NCI-H2107 treated with DMSO at 0.1 percent for 48 hours (cell line): ENCODE measurements around the gene NDUFB3.
"Not testable (repeated sequence)": the region's sequence is repeated elsewhere in the genome, so short reads cannot be mapped to it uniquely, and the experiment has no call there.

Source experiments
- DNase-seq: peaks from one replicate; lab custom pipeline; 2025; ENCODE audit not compliant: unreplicated experiment; lab: John Stamatoyannopoulos, UW

NDUFB3 gene

DNA sequence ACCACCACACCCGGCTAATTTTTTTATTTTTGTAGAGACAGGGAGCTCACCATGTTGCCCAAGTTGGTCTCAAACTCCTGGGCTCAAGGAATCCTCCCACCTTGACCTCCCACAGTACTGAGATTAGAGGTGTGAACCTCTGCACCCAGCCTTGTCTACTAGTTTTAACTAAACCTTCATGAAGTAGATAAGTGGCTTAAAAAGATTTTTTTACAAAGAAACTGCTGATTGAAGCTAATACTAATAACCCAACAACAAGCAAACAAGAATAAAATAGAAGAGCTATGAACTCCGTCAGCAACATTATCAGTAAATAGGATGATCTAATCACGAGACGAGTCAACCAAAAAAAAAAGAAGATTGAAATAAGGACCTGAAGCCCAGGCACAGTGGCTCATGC, 18.8 kb downstream of the NDUFB3 start:
- DNase-seq = no peak

DNA sequence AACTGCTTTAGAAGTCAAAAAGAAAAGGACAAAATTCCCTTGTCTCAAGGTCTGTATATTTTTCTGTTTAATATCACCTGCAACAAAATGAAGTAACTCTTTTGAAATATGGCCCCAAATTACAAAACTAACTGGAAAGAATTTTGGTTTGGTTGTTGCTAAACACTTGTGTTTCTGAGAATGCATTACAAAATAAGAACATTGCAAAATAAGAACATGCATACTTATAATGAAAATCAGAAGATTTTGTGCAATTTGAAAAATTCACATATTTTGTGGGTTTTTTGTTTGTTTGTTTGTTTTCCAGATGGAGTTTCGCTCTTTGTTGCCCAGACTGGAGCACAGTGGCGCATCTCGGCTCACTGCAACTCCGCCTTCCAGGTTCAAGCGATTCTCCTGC, 21.8 kb downstream of the NDUFB3 start:
- DNase-seq = no peak

DNA sequence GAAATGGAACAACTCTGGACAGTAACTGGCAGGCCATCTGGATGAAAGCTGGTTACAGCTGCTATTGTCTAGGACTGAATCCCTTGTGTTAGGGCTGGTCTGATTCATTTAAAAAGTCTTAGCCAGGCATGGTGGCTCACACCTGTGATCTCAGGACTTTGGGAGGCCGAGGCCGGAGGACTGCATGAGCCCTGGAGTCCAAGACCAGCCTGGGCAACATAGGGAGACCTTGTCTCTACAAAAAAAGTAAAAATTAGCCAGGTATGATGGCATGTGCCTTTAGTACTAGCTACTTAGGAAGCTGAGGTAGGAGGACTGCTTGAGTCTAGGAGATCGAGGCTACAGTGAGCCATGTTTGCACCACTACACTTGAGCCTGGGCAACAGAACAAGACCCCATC, 28.7 kb downstream of the NDUFB3 start:
- no peak for DNase-seq

DNA sequence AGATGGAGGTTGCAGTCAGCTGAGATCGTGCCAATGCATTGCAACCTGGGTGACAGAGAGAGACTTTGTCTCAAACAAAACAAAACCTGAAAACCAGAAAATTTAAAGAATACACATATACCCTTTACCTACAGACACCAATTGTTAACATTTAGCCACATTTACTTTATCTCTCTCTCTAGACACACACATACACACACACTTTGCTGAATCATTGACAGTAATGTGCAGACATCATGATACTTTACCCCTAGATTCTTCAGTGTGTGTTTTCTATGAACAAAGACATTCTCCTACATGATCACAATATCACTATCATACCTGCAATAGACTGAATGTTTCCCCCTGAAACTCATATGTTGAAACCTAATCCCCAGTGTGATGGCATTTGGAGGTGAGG, 34.0 kb downstream of the NDUFB3 start:
- DNase-seq = no peak

DNA sequence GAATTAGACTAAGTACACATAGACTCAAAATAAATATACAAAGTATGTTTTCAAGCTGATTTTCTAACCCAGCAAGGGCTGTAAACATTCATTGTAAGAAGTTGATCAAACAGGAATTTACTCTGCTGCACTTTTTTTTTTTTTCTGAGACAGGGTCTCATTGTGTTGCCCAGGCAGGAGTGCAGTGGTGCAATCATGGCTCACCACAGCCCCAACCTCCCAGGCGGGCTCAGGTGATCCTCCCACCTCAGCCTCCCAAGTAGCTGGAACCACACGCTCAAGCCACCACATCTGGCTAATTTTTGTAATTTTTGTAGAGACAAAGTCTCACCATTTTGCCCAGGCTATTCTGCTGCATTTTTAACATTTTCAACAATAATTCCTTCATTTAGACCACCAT, 35.8 kb downstream of the NDUFB3 start:
- no peak for DNase-seq

DNA sequence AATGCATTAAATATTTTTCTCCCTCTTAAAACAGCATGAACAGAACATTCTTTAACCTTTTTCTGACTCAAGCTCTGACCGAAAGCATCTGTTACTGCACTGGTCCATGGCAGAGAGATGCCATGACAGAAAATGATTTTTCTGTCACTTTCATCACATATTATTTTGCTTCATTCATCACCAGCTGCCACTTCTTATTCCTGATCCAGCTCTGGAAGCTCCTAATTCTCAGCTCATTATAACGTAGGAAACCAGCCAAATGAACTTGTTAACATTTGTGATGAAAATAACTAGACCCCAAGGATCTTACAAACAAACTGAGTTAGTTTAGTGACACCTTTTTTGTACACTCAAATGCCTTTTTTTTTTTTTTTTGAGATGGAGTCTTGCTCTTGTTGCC, 36.5 kb downstream of the NDUFB3 start:
- no peak for DNase-seq

DNA sequence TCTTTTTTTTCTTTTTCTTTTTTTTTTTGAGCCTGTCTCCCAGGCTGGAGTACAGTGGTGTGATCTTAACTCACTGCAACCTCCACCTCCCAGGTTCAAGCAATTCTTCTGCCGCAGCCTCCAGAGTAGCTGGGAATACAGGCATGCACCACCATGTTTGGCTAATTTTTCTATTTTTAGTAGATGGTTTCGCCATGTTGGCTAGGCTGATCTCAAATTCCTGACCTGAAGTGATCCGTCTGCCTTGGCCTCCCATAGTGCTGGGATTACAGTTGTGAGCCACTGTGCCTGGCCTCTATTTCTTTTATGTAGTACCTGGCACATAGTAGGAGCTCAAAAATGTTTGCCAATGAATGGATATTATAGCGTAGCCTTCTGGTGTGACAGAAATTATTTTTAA, 37.4 kb downstream of the NDUFB3 start:
- DNase-seq = no peak

DNA sequence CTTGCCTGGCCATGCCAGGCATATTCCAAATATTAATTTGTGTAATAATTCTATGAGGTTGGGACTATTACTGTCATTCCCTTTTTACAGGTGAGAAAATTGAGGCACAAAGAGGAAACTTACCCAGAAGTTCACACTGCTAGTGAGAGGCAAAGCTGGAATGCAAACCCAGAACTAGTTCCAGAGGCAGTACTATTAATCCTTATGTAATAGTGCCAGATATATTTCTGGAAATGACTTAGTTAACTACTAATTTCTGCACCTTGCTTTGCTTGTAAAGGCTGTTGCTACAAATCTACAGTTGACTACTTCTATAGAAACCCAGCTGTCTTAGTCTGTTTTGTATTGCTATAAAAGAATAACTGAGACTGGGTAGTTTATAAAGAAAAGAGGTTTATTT, 38.8 kb downstream of the NDUFB3 start:
- DNase-seq = no peak

DNA sequence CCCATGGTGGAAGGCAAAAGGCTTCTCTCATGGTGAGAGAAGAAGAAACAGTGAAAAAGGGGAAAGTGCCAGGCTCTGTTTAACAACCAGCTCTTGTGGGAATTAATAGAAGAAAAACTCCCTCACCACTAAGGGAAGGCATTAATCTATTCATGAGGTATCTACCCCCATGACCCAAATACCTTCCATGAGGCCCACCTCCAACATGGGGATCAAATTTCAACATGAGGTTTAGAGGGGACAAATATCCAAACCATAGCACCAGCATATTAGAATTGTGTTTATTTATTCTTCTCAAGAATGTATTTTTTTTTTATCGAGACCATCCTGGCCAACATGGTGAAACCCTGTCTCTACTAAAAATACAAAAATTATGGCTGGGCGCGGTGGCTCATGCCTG, 39.3 kb downstream of the NDUFB3 start:
- no peak for DNase-seq

DNA sequence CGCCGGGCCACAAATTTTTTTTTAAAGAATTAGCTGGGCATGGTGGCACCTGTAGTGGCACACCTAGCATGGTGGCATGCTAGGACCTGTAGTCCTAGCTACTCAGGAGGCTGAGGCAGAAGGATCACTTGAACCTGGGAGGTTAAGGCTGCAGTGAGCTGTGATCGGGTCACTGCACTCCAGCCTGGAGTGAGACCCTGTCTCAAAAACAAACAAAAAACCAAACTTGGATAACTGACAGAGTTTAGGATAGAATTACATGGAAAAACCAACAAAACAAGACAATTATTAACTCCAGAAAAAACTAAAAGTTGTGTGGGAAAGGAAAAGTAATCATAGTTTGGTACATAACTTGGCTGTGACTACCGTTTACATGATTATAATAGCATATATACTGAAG, 42.5 kb downstream of the NDUFB3 start:
- no peak for DNase-seq

DNA sequence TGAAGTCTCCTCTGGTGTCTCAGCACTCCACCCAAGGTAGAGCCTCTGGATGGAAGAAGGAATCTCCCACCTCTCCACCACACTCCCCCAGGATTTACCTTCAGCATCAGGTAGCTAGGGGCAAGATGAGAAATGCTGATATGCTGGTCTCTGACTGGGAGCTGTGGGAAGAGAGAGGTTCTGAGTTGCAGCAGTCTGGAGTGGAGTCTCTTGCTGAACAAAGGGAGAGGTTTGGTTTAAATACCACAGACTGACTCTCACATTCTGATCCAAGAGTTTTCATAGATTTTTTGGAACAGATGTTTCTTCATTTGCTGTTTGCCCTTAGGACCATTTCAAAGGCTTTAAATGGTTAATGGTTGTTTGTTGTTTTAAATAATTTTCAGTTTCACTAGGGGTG, 43.0 kb downstream of the NDUFB3 start:
- DNase-seq = no peak

DNA sequence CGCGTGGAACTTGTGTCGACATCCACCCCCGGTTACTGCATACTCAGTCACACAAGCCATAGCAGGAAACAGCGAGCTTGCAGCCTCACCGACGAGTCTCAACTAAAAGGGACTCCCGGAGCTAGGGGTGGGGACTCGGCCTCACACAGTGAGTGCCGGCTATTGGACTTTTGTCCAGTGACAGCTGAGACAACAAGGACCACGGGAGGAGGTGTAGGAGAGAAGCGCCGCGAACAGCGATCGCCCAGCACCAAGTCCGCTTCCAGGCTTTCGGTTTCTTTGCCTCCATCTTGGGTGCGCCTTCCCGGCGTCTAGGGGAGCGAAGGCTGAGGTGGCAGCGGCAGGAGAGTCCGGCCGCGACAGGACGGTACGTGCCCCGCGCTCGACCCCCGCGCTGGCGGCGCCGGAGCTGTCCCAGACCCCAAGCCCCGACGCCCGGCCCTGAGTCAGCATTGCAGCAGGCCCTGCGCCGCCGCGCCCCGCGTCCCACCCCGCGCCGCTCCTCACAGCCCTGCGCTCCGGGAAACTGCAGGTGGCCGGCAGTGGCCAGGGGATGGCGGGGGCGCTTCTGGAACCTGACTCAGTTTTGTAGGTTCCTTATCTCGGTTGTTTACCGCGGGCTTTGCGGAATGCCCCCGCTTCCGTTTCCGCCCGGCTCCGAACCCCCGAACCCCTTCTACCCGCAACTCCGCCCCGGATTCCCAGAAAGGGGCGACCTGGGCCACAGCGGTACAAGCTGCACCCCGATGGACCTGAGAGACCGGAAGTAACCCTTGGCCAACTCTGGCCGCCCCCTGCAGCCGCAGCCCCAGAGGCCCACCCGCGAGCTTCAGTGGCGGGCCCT, 44.5 kb downstream of the NDUFB3 start, which contains the start of gene CFLAR:
TSS of gene CFLAR (plus strand) at position 50 of the 844 bp plus-strand sequence. CDS start 13,702 bp downstream, outside the sequence.
- DNase-seq = peak; percentile 52

DNA sequence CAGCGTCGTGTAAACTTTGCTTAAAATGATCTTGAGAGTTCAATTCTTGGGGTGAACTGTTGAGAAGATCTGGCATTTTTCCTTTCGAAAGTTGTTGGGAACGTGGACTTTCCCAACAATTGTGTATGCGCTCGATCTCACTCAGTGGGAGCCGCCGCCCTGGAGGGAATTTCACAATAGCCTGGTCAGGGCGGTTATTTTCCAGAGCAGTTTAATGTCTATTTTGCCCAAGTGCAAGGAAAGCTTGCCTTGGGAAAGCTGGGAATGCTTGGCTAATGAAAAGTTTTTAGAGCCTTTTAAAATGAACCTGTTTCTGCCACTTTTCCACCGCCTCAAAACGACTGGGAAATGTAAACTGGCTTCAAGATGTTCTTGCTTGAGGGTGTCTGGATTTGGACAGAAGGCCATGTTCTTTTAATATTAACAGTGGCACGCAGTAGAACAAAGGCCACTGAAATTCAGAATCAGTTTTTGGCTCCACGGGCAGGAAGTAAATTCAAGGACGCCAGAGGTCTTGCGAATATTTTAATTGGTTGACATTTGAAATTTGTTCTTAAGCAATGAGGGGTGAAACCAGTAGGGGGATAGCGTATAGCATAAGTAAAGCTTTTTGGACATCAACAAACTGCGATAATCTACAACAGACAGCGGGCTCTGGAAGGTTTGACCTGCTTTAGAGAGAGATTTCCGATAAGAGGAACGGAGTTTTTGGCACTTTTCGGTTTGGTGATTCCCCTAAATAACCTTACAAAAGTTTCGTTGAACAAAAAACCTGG, 45.3 kb downstream of the NDUFB3 start:
- DNase-seq = peak; percentile 56

DNA sequence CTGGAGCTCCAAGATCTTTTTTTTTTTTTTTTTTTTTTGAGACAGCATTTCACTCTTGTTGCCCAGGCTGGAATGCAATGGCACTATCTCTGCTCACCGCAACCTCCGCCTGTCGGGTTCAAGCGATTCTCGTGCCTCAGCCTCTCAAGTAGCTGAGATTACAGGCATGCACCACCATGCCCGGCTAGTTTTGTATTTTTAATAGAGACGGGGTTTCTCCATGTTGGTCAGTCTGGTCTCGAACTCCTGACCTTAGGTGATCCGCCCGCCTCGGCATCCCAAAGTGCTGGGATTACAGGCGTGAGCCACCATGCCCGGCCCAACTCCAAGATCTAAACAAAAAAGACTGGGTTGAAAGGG, 45.9 kb downstream of the NDUFB3 start:
- DNase-seq = not testable (repeated sequence)

DNA sequence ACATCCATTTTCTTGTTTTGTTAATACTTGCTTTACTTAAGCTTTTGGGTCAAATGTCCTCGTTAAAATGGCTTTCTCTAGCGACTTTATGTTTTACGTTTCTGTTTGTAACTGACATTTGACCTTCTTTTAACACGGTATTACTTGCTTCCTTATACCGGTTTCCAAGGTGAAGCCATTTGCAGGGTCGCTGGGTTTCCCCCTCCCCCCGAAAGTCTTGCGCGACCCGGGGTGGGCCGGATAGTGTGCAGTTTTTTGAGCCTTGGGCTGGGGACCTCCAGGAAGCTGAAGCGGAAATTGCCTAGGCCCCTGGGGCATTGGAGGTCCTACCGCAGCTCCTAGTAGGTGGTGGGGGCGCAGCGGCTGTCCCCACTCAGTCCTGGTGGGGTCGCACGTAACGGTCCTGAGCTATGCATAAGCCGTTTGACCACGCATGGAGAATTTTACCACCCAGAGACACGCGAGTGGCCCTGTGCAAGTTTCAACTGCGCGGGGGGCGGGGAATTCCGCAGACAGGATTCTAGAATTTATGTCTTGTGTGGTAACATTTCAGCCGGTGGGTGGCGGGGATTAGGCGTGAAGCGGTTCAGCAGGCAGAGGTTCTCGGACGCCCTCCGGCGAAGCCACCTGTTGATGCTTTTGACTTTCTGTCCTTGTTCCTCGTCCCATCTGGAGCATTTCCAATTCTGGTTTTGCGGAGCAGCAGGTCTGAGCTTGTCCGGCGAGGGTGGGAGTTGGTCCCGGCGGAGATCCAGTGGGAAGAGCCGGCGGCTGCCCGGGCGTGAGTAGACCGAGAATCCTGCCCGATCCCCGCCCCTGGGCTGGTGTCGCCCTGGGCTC, 46.5 kb downstream of the NDUFB3 start:
- peak; percentile 65 for DNase-seq

DNA sequence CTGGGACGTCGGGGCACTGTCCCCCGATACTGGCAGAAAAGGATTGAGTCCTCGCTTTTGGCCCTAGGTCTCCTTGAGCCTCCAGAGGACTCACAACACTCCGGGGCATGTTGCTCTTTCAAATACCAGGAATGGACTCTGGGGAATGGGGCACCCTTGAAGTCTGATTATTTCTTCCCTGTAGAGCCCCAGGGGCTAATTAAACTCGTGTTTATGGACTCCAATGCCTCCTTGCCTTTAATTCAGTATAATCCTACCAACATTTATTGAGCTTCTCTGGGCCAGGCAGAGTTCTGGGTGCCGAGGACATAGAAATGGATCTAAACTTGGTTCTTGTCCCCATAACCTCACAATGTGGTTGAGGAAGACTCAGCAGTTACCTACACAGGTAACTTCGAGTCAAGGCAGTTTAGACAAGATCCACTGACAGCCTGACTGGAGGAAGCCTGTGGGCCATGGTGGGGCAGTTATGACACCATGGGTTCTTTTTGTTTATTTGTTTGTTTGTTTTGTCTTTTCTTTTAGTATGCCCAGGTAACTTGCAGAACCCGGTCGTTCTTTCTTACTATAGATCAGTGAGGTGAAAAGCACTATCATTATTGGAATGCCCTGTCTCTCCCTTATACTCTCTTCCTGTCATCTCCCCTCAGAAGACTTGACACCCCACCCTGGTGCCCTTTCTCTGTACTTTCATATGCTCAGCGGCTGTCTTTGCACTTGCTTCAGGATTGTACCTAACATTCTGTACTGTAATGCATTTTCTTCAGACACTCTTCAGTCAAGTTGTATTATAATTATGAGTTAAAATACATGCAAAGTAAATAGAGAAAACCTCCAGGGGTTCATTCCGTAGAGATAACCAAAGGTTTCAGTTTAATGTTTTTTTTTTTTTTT, 47.4 kb downstream of the NDUFB3 start:
- DNase-seq = peak; percentile 16

DNA sequence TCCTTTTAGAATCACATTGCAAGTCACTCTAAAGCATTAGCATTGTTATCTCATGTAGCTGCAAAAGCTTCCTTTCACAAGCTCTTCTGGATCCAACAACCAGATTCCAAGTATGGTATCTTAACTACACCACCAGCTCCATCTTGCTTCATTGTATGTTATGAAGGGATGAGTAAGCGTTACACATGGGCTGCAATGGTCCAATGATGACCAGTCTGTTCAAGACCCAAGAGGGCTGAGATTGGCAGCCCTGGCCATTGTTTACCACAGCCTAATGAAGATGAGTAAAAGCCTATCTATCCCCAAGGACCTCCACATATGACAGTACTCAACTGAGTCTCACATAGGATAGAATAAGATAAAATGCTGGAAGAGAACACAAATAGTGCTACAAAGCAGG, 50.5 kb downstream of the NDUFB3 start:
- no peak for DNase-seq

DNA sequence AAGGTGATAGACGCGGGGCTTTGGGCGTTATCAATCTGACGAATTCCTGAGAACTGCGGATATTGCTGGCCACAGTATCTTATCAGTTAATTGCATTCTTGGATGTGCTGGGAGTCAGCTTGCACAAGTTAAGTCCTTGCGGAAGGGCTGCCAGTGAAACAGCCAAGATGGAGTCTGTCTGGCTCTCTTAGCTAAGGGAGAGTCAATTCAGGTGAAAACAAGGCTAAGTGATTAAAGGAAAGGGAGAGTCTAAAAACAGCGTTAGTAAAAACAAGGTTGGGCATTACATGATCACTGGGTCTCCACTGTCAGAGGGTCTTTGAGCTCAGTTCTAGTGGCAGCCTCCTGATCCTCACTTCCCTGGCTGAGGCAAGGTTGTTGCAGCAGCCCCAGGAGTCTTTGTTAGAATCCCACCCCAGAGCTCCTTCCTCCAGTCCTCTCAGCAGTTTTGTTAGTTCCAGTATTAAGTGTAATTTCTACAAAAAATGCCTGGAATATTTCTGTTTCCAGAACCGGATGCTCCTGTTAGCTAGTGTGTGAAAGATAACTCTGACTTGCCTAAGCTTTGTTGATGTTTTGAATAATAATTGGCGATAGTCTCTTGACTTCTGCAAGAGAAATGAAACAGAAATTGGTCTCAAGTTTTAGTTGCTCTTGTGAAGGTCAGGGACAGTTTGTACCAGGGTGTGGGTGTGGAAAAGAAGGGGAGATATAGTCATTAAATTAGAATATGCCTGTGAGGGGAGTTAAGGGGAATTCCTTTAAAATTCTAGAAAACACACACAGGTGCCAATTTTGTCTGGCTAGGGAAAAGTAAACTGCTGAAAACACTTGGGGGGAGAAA, 54.7 kb downstream of the NDUFB3 start:
- DNase-seq = no peak

DNA sequence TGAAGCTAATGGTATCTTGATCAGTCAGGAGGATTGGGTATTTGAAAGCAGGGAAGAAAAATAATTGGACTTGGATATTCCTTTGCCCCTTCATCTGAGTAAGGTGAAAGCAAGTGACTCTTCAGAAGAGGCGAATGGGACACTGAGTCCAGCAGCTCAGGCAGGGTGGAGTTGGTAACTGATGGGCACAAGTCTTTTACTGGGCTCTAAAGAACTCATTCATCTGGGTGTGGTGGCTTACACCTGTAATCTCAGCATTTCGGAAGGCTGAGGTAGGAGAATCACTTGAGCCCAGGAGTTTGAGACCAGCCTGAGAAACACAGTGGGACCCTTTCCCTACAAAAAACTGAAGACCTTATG, 55.3 kb downstream of the NDUFB3 start:
- DNase-seq = no peak

DNA sequence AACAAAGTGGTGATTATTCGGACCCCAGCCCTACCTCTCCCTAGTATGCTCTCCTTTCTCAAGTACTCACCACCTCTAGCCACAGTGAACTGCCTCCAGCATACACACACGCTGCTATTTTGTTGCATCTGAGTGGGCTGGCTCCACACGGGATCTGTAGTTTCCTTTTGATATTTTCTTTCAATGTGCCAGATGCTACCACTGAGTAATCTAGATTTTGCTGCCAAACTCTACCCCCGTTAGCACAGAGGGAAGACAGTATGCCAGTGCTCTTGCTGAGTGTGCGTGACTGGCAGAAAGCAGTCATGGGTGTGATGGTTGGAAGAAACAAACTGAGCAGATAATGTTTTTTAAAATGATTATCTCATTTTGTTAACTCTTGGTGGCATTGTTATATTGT, 55.8 kb downstream of the NDUFB3 start:
- DNase-seq = no peak
